ENCODE results near the gene GEN1. TPM values are rescaled to one million over a fixed set of nuclear protein-coding genes. Genes with fewer than 3 reads are reported as not detected.

GEN1 gene
- total RNA-seq, 1 experiment from 2014 or later, result 23.7 TPM

DNA sequence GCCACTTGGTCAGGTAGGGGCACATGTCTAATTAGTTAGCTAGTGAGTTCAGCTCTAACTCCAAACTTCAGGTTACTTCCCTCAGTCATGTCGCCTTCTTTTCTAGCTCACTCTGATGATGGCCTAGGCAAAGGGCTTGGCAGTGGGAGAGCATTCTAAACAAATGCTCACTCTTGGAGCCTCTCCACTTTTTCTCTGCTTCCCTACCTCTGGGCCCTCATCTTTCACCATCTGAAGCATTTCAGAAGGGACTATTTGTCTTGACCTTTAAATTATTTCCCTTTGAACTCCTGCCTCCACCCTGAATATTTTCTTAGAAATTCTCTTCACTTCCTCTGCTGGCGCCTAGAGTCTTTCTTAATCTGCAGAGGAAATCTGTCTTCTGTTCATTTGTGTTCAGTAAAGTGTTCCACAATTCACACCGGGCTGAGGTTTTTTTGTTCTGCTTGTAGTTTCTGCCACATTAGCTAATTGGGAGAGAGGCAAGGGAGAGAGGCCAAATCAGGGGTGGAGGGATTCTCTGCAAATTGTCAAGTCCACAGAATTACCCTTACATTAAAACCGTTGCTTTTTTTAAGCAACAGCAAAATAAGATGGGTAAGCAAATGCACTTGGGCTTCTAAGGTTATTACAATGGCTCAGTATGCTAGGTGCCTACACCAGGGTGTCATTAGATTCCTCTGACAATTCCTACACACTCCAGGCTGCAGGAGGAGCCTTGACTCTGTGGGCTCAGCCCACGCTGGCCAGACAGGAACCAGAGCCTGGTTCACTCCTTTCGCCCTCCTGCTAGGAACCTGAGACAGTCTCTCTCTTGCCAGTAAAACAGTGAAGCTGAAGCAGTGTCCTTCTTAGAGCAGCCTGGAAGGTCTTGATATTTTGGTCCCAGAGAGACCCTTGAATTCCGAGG, 67.9 kb downstream of the GEN1 start:
- no peak overlapping the region for H3K27ac Mint-ChIP-seq
- H3K9me3 Mint-ChIP-seq, result 0 out of 2 replicates have a peak, but pooled peaks cover 1% of the 10 kb centered on the region
- TF ChIP-seq AR (CRISPR knock-in tag; IDR thresholded peaks at IDR 0.05), result no peak
- TF ChIP-seq RORB (CRISPR knock-in tag; IDR thresholded peaks at IDR 0.05), result no peak
- TF ChIP-seq SMAD3 (CRISPR knock-in tag; IDR thresholded peaks at IDR 0.05; ENCODE audit: borderline replicate concordance), result no peak
- peak; percentile 82 for ATAC-seq
- peaks cover 23% of the 10 kb centered on the region for H3K27me3 Mint-ChIP-seq (ENCODE audit: low read depth)
- H3K36me3 Mint-ChIP-seq, result no peaks in the 10 kb centered on the region
- DNase-seq (ENCODE audit: low spot score), result no peak
- H3K4me1 Mint-ChIP-seq, result peaks cover 14% of the 10 kb centered on the region
- ChIA-PET POLR2A (interaction anchor here (1.1 kb wide), 1 partner anchor 248 kb away, joined by 3 read pairs; no protein-coding TSS in a partner anchor), CTCF (interaction anchor here (1.4 kb wide), 1 partner anchor 8 kb away, joined by 5 read pairs; no protein-coding TSS in a partner anchor)
- H3K4me3 Mint-ChIP-seq, result no peak overlapping the region

GRCh38 chr2:17822445-17823117, 68.6 kb downstream of the GEN1 start:
- ChIA-PET POLR2A (interaction anchor here (1.1 kb wide), 1 partner anchor 247 kb away, joined by 3 read pairs; no protein-coding TSS in a partner anchor), CTCF (interaction anchor here (1.0 kb wide), 1 partner anchor 295 kb away, joined by 4 read pairs; no protein-coding TSS in a partner anchor)
- Mint-ChIP-seq H3K4me1 (peaks cover 21% of the 10 kb centered on the region), H3K9me3 (0 out of 2 replicates have a peak, but pooled peaks cover 3% of the 10 kb centered on the region), H3K4me3 (no peak overlapping the region), H3K36me3 (no peaks in the 10 kb centered on the region), H3K27ac (no peak overlapping the region), H3K27me3 (ENCODE audit: low read depth) (peaks cover 31% of the 10 kb centered on the region)
- DNase-seq (ENCODE audit: low spot score), result no peak
- ATAC-seq, result no peak
- TF ChIP-seq TCF7 (CRISPR knock-in tag; IDR thresholded peaks at IDR 0.05; ENCODE audit: low read depth), result no peak
- no peak for TF ChIP-seq KAT7 (CRISPR knock-in tag; IDR thresholded peaks at IDR 0.05; ENCODE audit: borderline replicate concordance)
- no peak for TF ChIP-seq ZNF671 (CRISPR knock-in tag; IDR thresholded peaks at IDR 0.05)
- no peak for TF ChIP-seq ETV6 (CRISPR knock-in tag; IDR thresholded peaks at IDR 0.05)
- no peak for TF ChIP-seq E2F1 (CRISPR knock-in tag; IDR thresholded peaks at IDR 0.05)
- TF ChIP-seq SMAD3 (CRISPR knock-in tag; IDR thresholded peaks at IDR 0.05; ENCODE audit: borderline replicate concordance), result no peak
- no peak for TF ChIP-seq RELA (CRISPR knock-in tag; IDR thresholded peaks at IDR 0.05; ENCODE audit: borderline replicate concordance)
- TF ChIP-seq MXD4 (CRISPR knock-in tag; IDR thresholded peaks at IDR 0.05; ENCODE audit: borderline replicate concordance), result no peak
- TF ChIP-seq, protein P1, sequence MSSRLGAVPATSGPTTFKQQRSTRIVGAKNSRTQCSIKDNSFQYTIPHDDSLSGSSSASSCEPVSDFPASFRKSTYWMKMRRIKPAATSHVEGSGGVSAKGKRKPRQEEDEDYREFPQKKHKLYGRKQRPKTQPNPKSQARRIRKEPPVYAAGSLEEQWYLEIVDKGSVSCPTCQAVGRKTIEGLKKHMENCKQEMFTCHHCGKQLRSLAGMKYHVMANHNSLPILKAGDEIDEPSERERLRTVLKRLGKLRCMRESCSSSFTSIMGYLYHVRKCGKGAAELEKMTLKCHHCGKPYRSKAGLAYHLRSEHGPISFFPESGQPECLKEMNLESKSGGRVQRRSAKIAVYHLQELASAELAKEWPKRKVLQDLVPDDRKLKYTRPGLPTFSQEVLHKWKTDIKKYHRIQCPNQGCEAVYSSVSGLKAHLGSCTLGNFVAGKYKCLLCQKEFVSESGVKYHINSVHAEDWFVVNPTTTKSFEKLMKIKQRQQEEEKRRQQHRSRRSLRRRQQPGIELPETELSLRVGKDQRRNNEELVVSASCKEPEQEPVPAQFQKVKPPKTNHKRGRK (CRISPR knock-in tag; IDR thresholded peaks at IDR 0.05; ENCODE audit: borderline replicate concordance), result no peak
- TF ChIP-seq GABPB1 (CRISPR knock-in tag; IDR thresholded peaks at IDR 0.05), result no peak
- TF ChIP-seq FOXJ3 (CRISPR knock-in tag; IDR thresholded peaks at IDR 0.05; ENCODE audit: borderline replicate concordance), result no peak
- TF ChIP-seq, protein P2, sequence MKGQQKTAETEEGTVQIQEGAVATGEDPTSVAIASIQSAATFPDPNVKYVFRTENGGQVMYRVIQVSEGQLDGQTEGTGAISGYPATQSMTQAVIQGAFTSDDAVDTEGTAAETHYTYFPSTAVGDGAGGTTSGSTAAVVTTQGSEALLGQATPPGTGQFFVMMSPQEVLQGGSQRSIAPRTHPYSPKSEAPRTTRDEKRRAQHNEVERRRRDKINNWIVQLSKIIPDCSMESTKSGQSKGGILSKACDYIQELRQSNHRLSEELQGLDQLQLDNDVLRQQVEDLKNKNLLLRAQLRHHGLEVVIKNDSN (CRISPR knock-in tag; IDR thresholded peaks at IDR 0.05), result no peak
- TF ChIP-seq JUN (CRISPR knock-in tag; IDR thresholded peaks at IDR 0.05), result no peak
- TF ChIP-seq ZNF532 (CRISPR knock-in tag; IDR thresholded peaks at IDR 0.05; ENCODE audit: borderline replicate concordance), result no peak
- no peak for TF ChIP-seq HMGA2 (CRISPR knock-in tag; IDR thresholded peaks at IDR 0.05)

All from WTC11 (cell line).